Left lung (tissue), 10 donors: ENCODE results near the gene ACTL8. TPM values are rescaled to one million over a fixed set of nuclear protein-coding genes. Genes with fewer than 3 reads are reported as not detected.

Experiments used
- ATAC-seq: fragments of 200-7000 bp; cut with Tn5 transposase; one replicate; pipeline ENCODE4 v1.9.1; 2020; ENCODE audit warnings: moderate library complexity
- DNase-seq, 4 donors: peaks; one replicate each; pipeline ENCODE4 v3.0.0-alpha.2; 2013 to 2020
- H3K27ac ChIP-seq, 2 donors: fragments of 200-600 bp; sonication (generic) in 1 of 2; one replicate each; pipeline versions ENCODE4 v1.5.0 to v1.8.0; 2020 to 2021
- H3K27me3 ChIP-seq, 2 donors: fragments of 200-600 bp; sonication (generic) in 1 of 2; one replicate each; pipeline versions ENCODE4 v1.5.0 to v1.8.0; 2020 to 2021
- H3K36me3 ChIP-seq, 2 donors: fragments of 200-600 bp; sonication (generic) in 1 of 2; one replicate each; pipeline versions ENCODE4 v1.5.0 to v1.8.0; 2020 to 2021
- H3K4me1 ChIP-seq, 2 donors: fragments of 200-600 bp; one replicate each; pipeline ENCODE4 v1.8.0; 2021
- H3K4me3 ChIP-seq, 2 donors: fragments of 200-600 bp; sonication (generic) in 1 of 2; one replicate each; pipeline versions ENCODE4 v1.5.0 to v1.8.0; 2020 to 2021; ENCODE audit warnings: mild to moderate bottlenecking in 1 of 2
- H3K9me3 ChIP-seq, 2 donors: fragments of 200-600 bp; sonication (generic) in 1 of 2; one replicate each; pipeline versions ENCODE4 v1.5.0 to v1.8.0; 2020 to 2021
- intact Hi-C, 2 donors: fragments of 100-400 bp; cut with DNase I; formaldehyde crosslinking; loops; one replicate each; pipeline versions ENCODE4 v1.11.2 to v1.14.2; 2022
- polyA plus RNA-seq, 6 donors: library from polyadenylated mRNA; unstranded; fragments of 120-200 nt; gene quantifications; one replicate each; pipeline ENCODE4 v1.2.1, GENCODE V29; 2013; ENCODE audit not compliant: insufficient read length in 6 of 6
- total RNA-seq, 2 donors: library from RNA; stranded (reverse); fragmentation: NEBNext Ultra II Directional; extraction: Animal tissue kit (Norgen Biotek cat#: 25700); gene quantifications; one replicate each; pipeline ENCODE4 v1.2.1, GENCODE V29; 2021
- TF ChIP-seq, protein P1 (sequence below), 2 donors: fragments of 200-600 bp; sonication (generic) in 1 of 2; IDR thresholded peaks; one replicate each; pipeline versions ENCODE4 v1.5.0 to v1.8.0; 2021; ENCODE audit warnings: antibody characterized with exemption in 2 of 2
- donor health status: DM: no; HTN: yes; CAD: no.
- donor health status: DM: no; HTN: no; CAD: no.

ACTL8 gene
- total and polyA plus RNA-seq, 8 donors = not detected

DNA sequence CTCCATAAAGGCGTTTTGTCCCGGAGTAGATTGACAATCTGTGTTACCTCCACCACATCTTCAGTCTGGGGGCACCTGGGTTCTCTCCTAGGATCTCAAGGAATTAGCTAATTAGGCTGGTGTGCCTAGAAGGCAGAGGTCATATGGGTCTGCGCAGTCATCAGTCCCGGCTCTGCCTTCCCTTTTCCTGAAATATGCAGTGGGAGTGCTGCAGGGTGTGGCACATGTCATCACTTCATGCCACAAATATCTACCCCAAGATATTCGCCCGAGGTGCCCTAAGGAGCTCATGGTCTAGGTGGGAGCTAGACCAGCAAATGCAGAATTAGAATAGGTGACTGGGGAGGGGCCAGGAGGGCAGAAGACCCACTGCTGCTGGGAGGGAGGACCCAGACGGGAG is 42.9 kb downstream of the ACTL8 start:
- Histone ChIP-seq H3K9me3 (no peaks in the 10 kb centered on the region), H3K27ac (no peak overlapping the region), H3K36me3 (no peaks in the 10 kb centered on the region), H3K4me1 (no peaks in the 10 kb centered on the region), H3K4me3 (no peak overlapping the region), H3K27me3 (peaks cover 0 to 47% of the 10 kb centered on the region in 2 donors)
- intact Hi-C loops = no loop called here
- TF ChIP-seq, protein P1, sequence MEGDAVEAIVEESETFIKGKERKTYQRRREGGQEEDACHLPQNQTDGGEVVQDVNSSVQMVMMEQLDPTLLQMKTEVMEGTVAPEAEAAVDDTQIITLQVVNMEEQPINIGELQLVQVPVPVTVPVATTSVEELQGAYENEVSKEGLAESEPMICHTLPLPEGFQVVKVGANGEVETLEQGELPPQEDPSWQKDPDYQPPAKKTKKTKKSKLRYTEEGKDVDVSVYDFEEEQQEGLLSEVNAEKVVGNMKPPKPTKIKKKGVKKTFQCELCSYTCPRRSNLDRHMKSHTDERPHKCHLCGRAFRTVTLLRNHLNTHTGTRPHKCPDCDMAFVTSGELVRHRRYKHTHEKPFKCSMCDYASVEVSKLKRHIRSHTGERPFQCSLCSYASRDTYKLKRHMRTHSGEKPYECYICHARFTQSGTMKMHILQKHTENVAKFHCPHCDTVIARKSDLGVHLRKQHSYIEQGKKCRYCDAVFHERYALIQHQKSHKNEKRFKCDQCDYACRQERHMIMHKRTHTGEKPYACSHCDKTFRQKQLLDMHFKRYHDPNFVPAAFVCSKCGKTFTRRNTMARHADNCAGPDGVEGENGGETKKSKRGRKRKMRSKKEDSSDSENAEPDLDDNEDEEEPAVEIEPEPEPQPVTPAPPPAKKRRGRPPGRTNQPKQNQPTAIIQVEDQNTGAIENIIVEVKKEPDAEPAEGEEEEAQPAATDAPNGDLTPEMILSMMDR (IDR thresholded peaks at IDR 0.05) = no peak
- DNase-seq (no peak), ATAC-seq (no peak)

DNA sequence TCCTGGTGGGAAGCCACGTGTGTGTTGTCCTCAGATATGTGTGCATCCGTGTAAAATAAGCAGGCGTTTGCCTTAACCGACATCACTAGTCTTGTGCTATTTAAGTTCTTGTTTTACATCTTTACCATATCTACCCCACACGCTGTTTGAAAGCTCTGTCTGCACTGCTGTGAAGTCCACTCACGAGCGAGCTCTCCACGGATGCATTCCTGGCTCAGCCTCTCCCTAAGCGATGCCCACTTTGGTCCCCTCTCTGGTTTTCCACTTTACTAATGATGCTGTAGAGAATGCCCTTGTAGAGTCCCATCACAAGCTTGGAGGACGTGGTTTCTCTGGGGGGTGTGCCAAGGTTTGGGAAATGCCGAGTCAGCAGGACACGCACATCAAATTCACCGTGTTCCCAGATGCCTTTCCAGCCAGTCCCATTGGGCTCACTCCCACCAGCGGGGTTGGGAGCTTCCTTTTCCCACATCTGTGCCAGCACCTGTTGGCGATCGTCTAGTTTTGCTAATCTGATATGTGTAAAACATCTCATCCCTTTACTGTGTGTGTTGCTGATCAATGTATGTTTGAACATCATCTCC is 43.8 kb downstream of the ACTL8 start:
- Histone ChIP-seq H3K36me3 (no peaks in the 10 kb centered on the region), H3K27ac (no peak overlapping the region), H3K4me1 (no peaks in the 10 kb centered on the region), H3K9me3 (no peaks in the 10 kb centered on the region), H3K4me3 (no peak overlapping the region), H3K27me3 (peaks cover 0 to 38% of the 10 kb centered on the region in 2 donors)
- ATAC-seq (no peak), DNase-seq (no peak)
- TF ChIP-seq, protein P1 (IDR thresholded peaks at IDR 0.05) = no peak
- intact Hi-C loops = no loop called here

DNA sequence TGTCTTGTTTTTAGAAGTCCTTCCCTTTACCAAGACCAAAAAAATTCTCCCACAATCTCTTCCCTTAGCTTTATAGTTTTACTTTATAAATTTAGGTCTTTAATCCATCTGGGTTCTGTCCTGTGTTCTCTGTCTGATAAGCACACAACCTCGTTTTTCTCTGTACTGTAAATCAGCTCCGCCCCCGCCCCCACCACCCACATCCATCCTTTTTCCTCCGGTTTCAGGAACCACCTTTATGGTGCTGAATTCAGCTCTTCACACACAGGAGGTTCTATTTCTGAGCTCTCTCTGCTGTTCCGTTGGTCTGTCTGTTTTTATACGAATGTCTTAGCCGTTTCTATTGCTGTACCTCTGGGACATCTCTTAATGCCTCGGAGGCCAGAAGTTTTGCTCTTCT is 44.5 kb downstream of the ACTL8 start:
- Histone ChIP-seq H3K4me3 (no peak overlapping the region), H3K27ac (no peak overlapping the region), H3K36me3 (no peaks in the 10 kb centered on the region), H3K9me3 (no peaks in the 10 kb centered on the region), H3K27me3 (peaks cover 0 to 33% of the 10 kb centered on the region in 2 donors), H3K4me1 (no peaks in the 10 kb centered on the region)
- intact Hi-C loops = no loop called here
- no peak for DNase-seq
- no peak for ATAC-seq
- TF ChIP-seq, protein P1 (IDR thresholded peaks at IDR 0.05) = no peak

DNA sequence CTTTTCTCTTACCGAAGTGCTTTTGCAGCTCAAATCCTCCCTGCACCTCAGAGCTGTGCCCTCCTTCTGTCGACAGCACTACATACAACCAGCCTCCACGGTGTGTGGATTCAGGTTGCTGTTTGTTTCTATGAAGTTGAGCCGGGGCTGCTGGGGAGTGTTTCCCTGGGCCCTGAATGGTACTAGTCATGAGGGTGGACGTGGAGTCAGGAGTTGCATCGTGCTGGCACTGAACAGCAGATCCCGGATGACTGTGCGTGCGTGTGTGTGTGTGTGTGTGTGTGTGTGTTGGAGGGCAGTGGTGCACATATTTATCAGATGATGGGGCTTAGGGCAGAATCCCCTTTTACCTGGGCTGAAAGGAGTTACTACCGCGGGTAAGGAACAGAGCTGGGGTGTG is 47.0 kb downstream of the ACTL8 start:
- no peaks in the 10 kb centered on the region for H3K4me1 ChIP-seq
- intact Hi-C loops = no loop called here
- H3K27ac ChIP-seq = no peak overlapping the region
- no peak for ATAC-seq
- no peaks in the 10 kb centered on the region for H3K36me3 ChIP-seq
- DNase-seq = no peak
- no peak overlapping the region for H3K4me3 ChIP-seq
- peaks cover 0 to 24% of the 10 kb centered on the region in 2 donors for H3K27me3 ChIP-seq
- H3K9me3 ChIP-seq = no peaks in the 10 kb centered on the region
- TF ChIP-seq, protein P1 (IDR thresholded peaks at IDR 0.05) = no peak

DNA sequence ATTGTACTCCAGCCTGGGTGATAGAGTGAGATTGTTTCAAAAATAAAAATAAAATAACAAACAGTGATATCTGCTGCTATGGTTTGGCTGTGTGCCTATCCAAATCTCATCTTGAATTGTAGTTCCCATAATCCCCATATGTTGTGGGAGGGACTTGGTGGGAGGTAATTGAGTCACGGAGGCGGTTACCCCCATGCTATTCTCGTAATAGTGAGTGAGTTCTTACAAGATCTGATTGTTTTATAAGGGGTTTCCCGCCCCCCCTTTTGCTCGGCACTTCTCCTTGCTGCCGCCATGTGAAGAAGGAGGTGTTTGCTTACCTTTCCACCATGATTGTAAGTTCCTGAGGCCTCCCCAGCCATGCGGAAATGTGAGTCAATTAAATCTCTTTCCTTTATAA is 47.8 kb downstream of the ACTL8 start:
- TF ChIP-seq, protein P1 (IDR thresholded peaks at IDR 0.05) = no peak
- ATAC-seq (no peak), DNase-seq (no peak)
- Histone ChIP-seq H3K27ac (no peak overlapping the region), H3K9me3 (no peaks in the 10 kb centered on the region), H3K4me1 (no peaks in the 10 kb centered on the region), H3K36me3 (no peaks in the 10 kb centered on the region), H3K27me3 (peaks cover 0 to 16% of the 10 kb centered on the region in 2 donors), H3K4me3 (no peak overlapping the region)
- intact Hi-C loops = no loop called here
